Panc1 (cell line): Measurements from ENCODE around the gene DHRS3. TPM values are rescaled to one million over a fixed set of nuclear protein-coding genes. Genes with fewer than 3 reads are reported as not detected.

ENCODE experiments used
- ATAC-seq: fragments of 200-7000 bp; cut with Tn5 transposase; 2 replicates; pipeline ENCODE4 v1.9.1; 2020; ENCODE audit warnings: mild to moderate bottlenecking, moderate library complexity
- BruUV-seq: library from RNA; stranded (reverse); fragments of 400-500 nt; replicated peaks from 2 replicates; lab custom pipeline; 2021; lab: Mats Ljungman, UMichigan
- CTCF ChIA-PET: fragments of 300-600 bp; sonication (Branson Sonifier 250); formaldehyde crosslinking; loops from one replicate; lab custom pipeline; 2022; ENCODE audit warnings: antibody characterized with exemption; lab: Charles Lee
- POLR2A ChIA-PET: fragments of 300-600 bp; sonication (Branson Sonifier 250); formaldehyde crosslinking; loops from one replicate; lab custom pipeline; 2022; ENCODE audit warnings: antibody characterized with exemption; lab: Charles Lee
- DNase-seq: peaks from one replicate; pipeline ENCODE4 v3.0.0-alpha.2; 2010; ENCODE audit warnings: low read depth, low spot score
- H3K27ac ChIP-seq: 2 replicates; pipeline ENCODE4 v1.5.1; 2011; ENCODE audit warnings: mild to moderate bottlenecking, low read length, inconsistent platforms
- H3K27me3 ChIP-seq: fragments of 200-500 bp; sonication (Bioruptor generic); 2 replicates; pipeline ENCODE4 v1.6.0; 2014; ENCODE audit warnings: low read length, inconsistent platforms; ENCODE audit not compliant: control insufficient read depth, insufficient read depth
- H3K36me3 ChIP-seq: fragments of 200-500 bp; sonication (Bioruptor generic); 2 replicates; pipeline ENCODE4 v1.5.1; 2014; ENCODE audit warnings: inconsistent platforms, mild to moderate bottlenecking, low read length, moderate library complexity; ENCODE audit not compliant: control insufficient read depth, insufficient read depth
- H3K4me1 ChIP-seq: 2 replicates; pipeline ENCODE4 v1.5.1; 2011; ENCODE audit warnings: inconsistent platforms, mild to moderate bottlenecking, low read length, moderate library complexity; ENCODE audit not compliant: control insufficient read depth, insufficient read depth
- H3K4me3 ChIP-seq, 2 experiments: 2 replicates each; pipeline ENCODE4 v1.5.1; 2011 to 2012; ENCODE audit warnings: low read depth in 2 of 2, low read length in 2 of 2, mild to moderate bottlenecking in 2 of 2, inconsistent platforms in 1 of 2, moderate library complexity in 1 of 2
- H3K9me3 ChIP-seq: fragments of 200-500 bp; sonication (Bioruptor generic); 2 replicates; pipeline ENCODE4 v1.5.1; 2014; ENCODE audit warnings: low read depth, mild to moderate bottlenecking, inconsistent platforms, low read length, moderate library complexity; ENCODE audit not compliant: control insufficient read depth, insufficient read depth
- POLR2AphosphoS5 ChIP-seq: IDR thresholded peaks from 2 replicates; pipeline ENCODE4 v1.6.1; 2012; ENCODE audit warnings: mild to moderate bottlenecking, low read depth, low read length, moderate library complexity
- SIN3A ChIP-seq: IDR thresholded peaks from 2 replicates; pipeline ENCODE4 v1.6.1; 2012; ENCODE audit warnings: low read depth, mild to moderate bottlenecking, low read length, moderate library complexity, borderline replicate concordance; ENCODE audit not compliant: insufficient read depth
- TCF7L2 ChIP-seq: IDR thresholded peaks from 2 replicates; pipeline ENCODE4 v1.6.1; 2011; ENCODE audit warnings: mild to moderate bottlenecking, low read depth, low read length, inconsistent platforms
- in situ Hi-C: cut with HindIII; loops from 2 replicates; pipeline ENCODE4 v1.10.0; 2016; ENCODE audit warnings: low sequenced_read_pairs, low pct_unique_long_range_greater_than_20kb
- intact Hi-C: fragments of 100-400 bp; cut with micrococcal nuclease; formaldehyde crosslinking; loops from one replicate; pipeline ENCODE4 v1.10.0; 2022; ENCODE audit not compliant: unreplicated experiment
- total RNA-seq: library from RNA; stranded (reverse); gene quantifications from one replicate; pipeline ENCODE4 v1.2.1, GENCODE V29; 2021; ENCODE audit not compliant: unreplicated experiment
- TF ChIP-seq, protein P1 (sequence below): fragments of 450-650 bp; IDR thresholded peaks from 2 replicates; pipeline ENCODE4 v1.5.1; 2017; ENCODE audit warnings: mild to moderate bottlenecking
- TF ChIP-seq, protein P2 (sequence below), 2 experiments: IDR thresholded peaks; 2 replicates each; pipeline ENCODE4 v1.6.1; 2011 to 2012; ENCODE audit warnings: low read depth in 2 of 2, control low read depth in 1 of 2, low read length in 1 of 2, mild to moderate bottlenecking in 1 of 2, moderate library complexity in 1 of 2; ENCODE audit not compliant: insufficient read depth in 1 of 2

The DHRS3 gene
- total RNA-seq, 1 experiment from 2014 or later = 113 TPM

DNA sequence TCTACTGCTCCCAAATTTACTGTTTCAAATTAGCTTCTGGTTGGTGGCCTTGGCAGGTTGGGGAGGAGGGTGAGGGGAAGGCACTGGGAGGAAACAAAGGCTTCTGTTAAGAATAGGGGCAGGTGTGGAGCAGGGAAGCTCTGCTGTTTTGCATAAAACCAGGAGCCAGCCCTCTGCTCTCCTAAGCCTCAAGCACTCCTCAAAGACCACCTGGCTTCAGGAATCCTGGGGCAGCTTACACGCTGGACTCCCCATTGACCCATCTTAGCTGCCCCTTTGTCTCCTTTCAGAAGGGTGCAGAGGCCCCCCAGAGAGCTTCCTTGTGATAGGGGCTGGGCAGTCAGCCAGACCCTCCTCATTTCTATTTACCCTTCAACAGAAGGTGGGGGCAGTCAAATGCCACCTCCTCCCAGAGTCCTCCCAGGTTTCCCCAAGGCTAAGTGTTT, 11.5 kb upstream of the DHRS3 start:
- in situ Hi-C loops = no loop called here
- CTCF ChIA-PET = no interaction called here
- ATAC-seq = no peak; the same call in 1 of the 2 replicates

DNA sequence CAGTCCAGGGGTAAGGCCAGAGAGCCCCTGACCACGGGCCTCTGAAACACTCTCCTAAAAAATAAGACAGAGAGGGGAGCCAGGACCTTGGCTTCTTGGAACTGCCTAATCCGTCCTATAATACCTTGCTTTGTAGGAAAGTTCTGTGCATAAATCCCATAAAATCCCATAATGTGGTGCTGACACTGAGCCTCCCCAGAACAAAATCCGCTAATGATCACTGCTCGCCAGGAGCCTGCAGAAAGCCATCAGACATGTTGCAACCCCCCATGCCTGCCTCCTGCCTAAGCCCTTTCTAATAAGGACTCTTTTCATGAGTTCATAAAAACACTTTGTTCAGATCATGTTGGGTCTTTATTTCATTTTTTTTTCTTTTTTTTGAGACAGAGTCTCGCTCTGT, 9.3 kb upstream of the DHRS3 start:
- no peaks in the 10 kb centered on the region for H3K36me3 ChIP-seq
- no TSS peak for BruUV-seq
- ATAC-seq = no peak
- TF ChIP-seq POLR2AphosphoS5 (no peak), SIN3A (no peak)
- TF ChIP-seq, protein P1, sequence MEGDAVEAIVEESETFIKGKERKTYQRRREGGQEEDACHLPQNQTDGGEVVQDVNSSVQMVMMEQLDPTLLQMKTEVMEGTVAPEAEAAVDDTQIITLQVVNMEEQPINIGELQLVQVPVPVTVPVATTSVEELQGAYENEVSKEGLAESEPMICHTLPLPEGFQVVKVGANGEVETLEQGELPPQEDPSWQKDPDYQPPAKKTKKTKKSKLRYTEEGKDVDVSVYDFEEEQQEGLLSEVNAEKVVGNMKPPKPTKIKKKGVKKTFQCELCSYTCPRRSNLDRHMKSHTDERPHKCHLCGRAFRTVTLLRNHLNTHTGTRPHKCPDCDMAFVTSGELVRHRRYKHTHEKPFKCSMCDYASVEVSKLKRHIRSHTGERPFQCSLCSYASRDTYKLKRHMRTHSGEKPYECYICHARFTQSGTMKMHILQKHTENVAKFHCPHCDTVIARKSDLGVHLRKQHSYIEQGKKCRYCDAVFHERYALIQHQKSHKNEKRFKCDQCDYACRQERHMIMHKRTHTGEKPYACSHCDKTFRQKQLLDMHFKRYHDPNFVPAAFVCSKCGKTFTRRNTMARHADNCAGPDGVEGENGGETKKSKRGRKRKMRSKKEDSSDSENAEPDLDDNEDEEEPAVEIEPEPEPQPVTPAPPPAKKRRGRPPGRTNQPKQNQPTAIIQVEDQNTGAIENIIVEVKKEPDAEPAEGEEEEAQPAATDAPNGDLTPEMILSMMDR = no peak
- TF ChIP-seq, protein P2, sequence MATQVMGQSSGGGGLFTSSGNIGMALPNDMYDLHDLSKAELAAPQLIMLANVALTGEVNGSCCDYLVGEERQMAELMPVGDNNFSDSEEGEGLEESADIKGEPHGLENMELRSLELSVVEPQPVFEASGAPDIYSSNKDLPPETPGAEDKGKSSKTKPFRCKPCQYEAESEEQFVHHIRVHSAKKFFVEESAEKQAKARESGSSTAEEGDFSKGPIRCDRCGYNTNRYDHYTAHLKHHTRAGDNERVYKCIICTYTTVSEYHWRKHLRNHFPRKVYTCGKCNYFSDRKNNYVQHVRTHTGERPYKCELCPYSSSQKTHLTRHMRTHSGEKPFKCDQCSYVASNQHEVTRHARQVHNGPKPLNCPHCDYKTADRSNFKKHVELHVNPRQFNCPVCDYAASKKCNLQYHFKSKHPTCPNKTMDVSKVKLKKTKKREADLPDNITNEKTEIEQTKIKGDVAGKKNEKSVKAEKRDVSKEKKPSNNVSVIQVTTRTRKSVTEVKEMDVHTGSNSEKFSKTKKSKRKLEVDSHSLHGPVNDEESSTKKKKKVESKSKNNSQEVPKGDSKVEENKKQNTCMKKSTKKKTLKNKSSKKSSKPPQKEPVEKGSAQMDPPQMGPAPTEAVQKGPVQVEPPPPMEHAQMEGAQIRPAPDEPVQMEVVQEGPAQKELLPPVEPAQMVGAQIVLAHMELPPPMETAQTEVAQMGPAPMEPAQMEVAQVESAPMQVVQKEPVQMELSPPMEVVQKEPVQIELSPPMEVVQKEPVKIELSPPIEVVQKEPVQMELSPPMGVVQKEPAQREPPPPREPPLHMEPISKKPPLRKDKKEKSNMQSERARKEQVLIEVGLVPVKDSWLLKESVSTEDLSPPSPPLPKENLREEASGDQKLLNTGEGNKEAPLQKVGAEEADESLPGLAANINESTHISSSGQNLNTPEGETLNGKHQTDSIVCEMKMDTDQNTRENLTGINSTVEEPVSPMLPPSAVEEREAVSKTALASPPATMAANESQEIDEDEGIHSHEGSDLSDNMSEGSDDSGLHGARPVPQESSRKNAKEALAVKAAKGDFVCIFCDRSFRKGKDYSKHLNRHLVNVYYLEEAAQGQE (IDR thresholded peaks at IDR 0.05; ENCODE audit: insufficient read depth in 1 of 2, low read depth in 2 of 2, low read length in 1 of 2) = no peak
- no peak for DNase-seq
- H3K9me3 ChIP-seq = no peaks in the 10 kb centered on the region
- CTCF ChIA-PET = no interaction called here
- in situ Hi-C loops (no loop called here), intact Hi-C loops (no loop called here)
- H3K27me3 ChIP-seq = no peaks in the 10 kb centered on the region
- POLR2A ChIA-PET = no interaction called here
- H3K4me3 ChIP-seq = no peak overlapping the region
- H3K4me1 ChIP-seq = peaks cover 9% of the 10 kb centered on the region
- H3K27ac ChIP-seq = no peak overlapping the region

More for the DNA sequence above, 11.5 kb upstream of the DHRS3 start:
- BruUV-seq = no TSS peak
- no peaks in the 10 kb centered on the region for H3K9me3 ChIP-seq
- no peaks in the 10 kb centered on the region for H3K36me3 ChIP-seq
- TF ChIP-seq TCF7L2 (no peak), SIN3A (no peak), POLR2AphosphoS5 (no peak)
- TF ChIP-seq, protein P2 (IDR thresholded peaks at IDR 0.05; ENCODE audit: insufficient read depth in 1 of 2, low read depth in 2 of 2, low read length in 1 of 2) = no peak
- TF ChIP-seq, protein P1 = no peak
- H3K27ac ChIP-seq = no peak overlapping the region
- no peak for DNase-seq
- no peaks in the 10 kb centered on the region for H3K27me3 ChIP-seq
- intact Hi-C loops = no loop called here
- peaks cover 4% of the 10 kb centered on the region; the same call in 1 of the 2 replicates for H3K4me1 ChIP-seq
- POLR2A ChIA-PET = interaction anchor here (0.6 kb wide), 1 partner anchor 23 kb away, joined by 3 read pairs; no protein-coding TSS in a partner anchor
- no peak overlapping the region for H3K4me3 ChIP-seq
